H1 (cell line): ENCODE results near the gene PRDM5. TPM values are rescaled to one million over a fixed set of nuclear protein-coding genes. Genes with fewer than 3 reads are reported as not detected.

Experiments used
- CTCF ChIA-PET: fragments of 300-600 bp; sonication (Branson Sonifier 250); formaldehyde crosslinking; loops from one replicate; lab custom pipeline; 2021; ENCODE audit not compliant: partially characterized antibody; lab: Charles Lee
- POLR2A ChIA-PET: fragments of 300-600 bp; sonication (Branson Sonifier 250); formaldehyde crosslinking; loops from one replicate; lab custom pipeline; 2021; ENCODE audit warnings: inconsistent platforms; ENCODE audit not compliant: partially characterized antibody; lab: Charles Lee
- DNase-seq, 2 experiments: peaks; one replicate each; pipeline versions ENCODE4 v3.0.0 to v3.0.0-alpha.2; 2010 to 2022; ENCODE audit warnings: low spot score in 2 of 2, low read depth in 1 of 2, mixed read lengths in 1 of 2
- FAIRE-seq: peaks from 2 replicates; lab custom pipeline; 2011; peaks lifted over from hg19 to GRCh38; lab: Jason Lieb, UNC
- H2AFZ ChIP-seq: 2 replicates; pipeline ENCODE4 v1.8.1; 2012; ENCODE audit warnings: low read length, inconsistent platforms
- H2AK5ac ChIP-seq: 2 replicates; pipeline ENCODE4 v1.6.1; 2013; ENCODE audit warnings: low read depth, low read length
- H2BK120ac ChIP-seq: replicated peaks from 2 replicates; pipeline ENCODE3; 2013; ENCODE audit warnings: low read depth, low read length, inconsistent platforms
- H2BK12ac ChIP-seq: 2 replicates; pipeline ENCODE4 v1.6.1; 2013; ENCODE audit warnings: low read depth, low read length
- H2BK15ac ChIP-seq: 2 replicates; pipeline ENCODE4 v1.6.1; 2013; ENCODE audit warnings: low read length
- H2BK20ac ChIP-seq: 2 replicates; pipeline ENCODE4 v1.6.1; 2013; ENCODE audit warnings: low read length
- H2BK5ac ChIP-seq: 2 replicates; pipeline ENCODE4 v1.6.1; 2013; ENCODE audit warnings: low read depth, low read length
- H3K14ac ChIP-seq: 2 replicates; pipeline ENCODE4 v1.6.1; 2013; ENCODE audit warnings: inconsistent platforms; ENCODE audit not compliant: insufficient read length
- H3K18ac ChIP-seq: 2 replicates; pipeline ENCODE4 v1.6.1; 2013; ENCODE audit warnings: low read length; ENCODE audit errors: extremely low read depth
- H3K23ac ChIP-seq: 2 replicates; pipeline ENCODE4 v1.6.1; 2013; ENCODE audit warnings: inconsistent platforms; ENCODE audit not compliant: insufficient read length
- H3K23me2 ChIP-seq: 2 replicates; pipeline ENCODE4 v1.6.1; 2013; ENCODE audit warnings: low read depth, low read length
- H3K27ac ChIP-seq: 2 replicates; pipeline ENCODE4 v1.6.1; 2011; ENCODE audit warnings: low read depth, low read length, inconsistent platforms
- H3K27me3 ChIP-seq, 4 experiments: replicated peaks in 1 of 4; 1 replicate in 1 of 4; 2 replicates in 3 of 4; pipeline versions ENCODE4 v1.6.1 to v1.8.1; 2011 to 2013; ENCODE audit warnings: low read length in 3 of 4, mild to moderate bottlenecking in 3 of 4, inconsistent platforms in 2 of 4, mixed read lengths in 2 of 4, moderate library complexity in 1 of 4; ENCODE audit not compliant: control insufficient read depth in 3 of 4, insufficient read depth in 3 of 4; ENCODE audit errors: extremely low read depth in 1 of 4
- H3K36me3 ChIP-seq, 4 experiments: 2 replicates each; pipeline versions ENCODE4 v1.6.1 to v1.8.1; 2011 to 2013; ENCODE audit warnings: mild to moderate bottlenecking in 4 of 4, low read length in 3 of 4, moderate library complexity in 2 of 4, control low read depth in 1 of 4, inconsistent platforms in 1 of 4; ENCODE audit not compliant: insufficient read depth in 4 of 4, control insufficient read depth in 2 of 4
- H3K4ac ChIP-seq: replicated peaks from 2 replicates; pipeline ENCODE3; 2013; ENCODE audit warnings: low read length, low read depth, mixed read lengths, inconsistent platforms; ENCODE audit not compliant: insufficient read length
- H3K4me1 ChIP-seq, 4 experiments: replicated peaks in 1 of 4; 1 replicate in 1 of 4; 2 replicates in 3 of 4; pipeline versions ENCODE4 v1.6.1 to v1.8.1; 2011 to 2013; ENCODE audit warnings: low read length in 3 of 4, inconsistent platforms in 2 of 4, mixed read lengths in 1 of 4; ENCODE audit not compliant: insufficient read depth in 4 of 4, control insufficient read depth in 3 of 4
- H3K4me2 ChIP-seq, 2 experiments: 2 replicates each; pipeline versions ENCODE4 v1.6.1 to v1.8.1; 2011 to 2013; ENCODE audit warnings: low read depth in 2 of 2, low read length in 2 of 2, control low read depth in 1 of 2, inconsistent platforms in 1 of 2, mild to moderate bottlenecking in 1 of 2; ENCODE audit not compliant: insufficient read depth in 1 of 2
- H3K4me3 ChIP-seq, 4 experiments: fragments of 200-600, 300-600 bp in 1 of 4; sonication (generic), shearing (Covaris generic), sonication (Bioruptor Twin) in 1 of 4; 2 replicates each; pipeline versions ENCODE4 v1.5.1 to v1.8.1; 2011 to 2016; ENCODE audit warnings: low read length in 4 of 4, low read depth in 3 of 4, control low read depth in 2 of 4, inconsistent platforms in 2 of 4, mild to moderate bottlenecking in 2 of 4, mixed read lengths in 1 of 4, moderate library complexity in 1 of 4; ENCODE audit not compliant: insufficient read depth in 2 of 4; ENCODE audit errors: extremely low read depth in 1 of 4
- H3K56ac ChIP-seq: replicated peaks from 2 replicates; pipeline ENCODE3; 2013; ENCODE audit warnings: low read depth, mild to moderate bottlenecking, mixed read lengths, low read length, inconsistent platforms; ENCODE audit not compliant: insufficient read length
- H3K79me1 ChIP-seq: 2 replicates; pipeline ENCODE4 v1.6.1; 2013; ENCODE audit warnings: low read depth, low read length, control low read depth
- H3K79me2 ChIP-seq, 2 experiments: 2 replicates each; pipeline versions ENCODE4 v1.6.1 to v1.8.1; 2012 to 2013; ENCODE audit warnings: low read length in 2 of 2, mild to moderate bottlenecking in 2 of 2, inconsistent platforms in 1 of 2; ENCODE audit not compliant: insufficient read depth in 2 of 2, control insufficient read depth in 1 of 2
- H3K9ac ChIP-seq, 4 experiments: replicated peaks in 1 of 4; 1 replicate in 1 of 4; 2 replicates in 3 of 4; pipeline versions ENCODE4 v1.6.1 to v1.8.1; 2011 to 2013; ENCODE audit warnings: low read depth in 3 of 4, low read length in 3 of 4, control low read depth in 2 of 4, mild to moderate bottlenecking in 2 of 4, moderate library complexity in 2 of 4, inconsistent platforms in 1 of 4; ENCODE audit errors: extremely low read depth in 1 of 4
- H3K9me3 ChIP-seq, 2 experiments: 2 replicates each; pipeline versions ENCODE4 v1.6.1 to v1.8.1; 2012 to 2013; ENCODE audit warnings: mild to moderate bottlenecking in 2 of 2, moderate library complexity in 2 of 2, control low read depth in 1 of 2, inconsistent platforms in 1 of 2, low read depth in 1 of 2, low read length in 1 of 2, mixed read lengths in 1 of 2; ENCODE audit not compliant: insufficient read depth in 2 of 2
- H4K20me1 ChIP-seq, 2 experiments: replicated peaks in 1 of 2; 2 replicates each; pipeline versions ENCODE3 to v1.8.1; 2011 to 2013; ENCODE audit warnings: inconsistent platforms in 2 of 2, low read length in 2 of 2, mild to moderate bottlenecking in 1 of 2; ENCODE audit not compliant: insufficient read depth in 2 of 2, control insufficient read depth in 1 of 2
- H4K5ac ChIP-seq: 2 replicates; pipeline ENCODE4 v1.6.1; 2013; ENCODE audit warnings: low read length, low read depth, mixed read lengths, inconsistent platforms; ENCODE audit not compliant: insufficient read length
- H4K8ac ChIP-seq: 2 replicates; pipeline ENCODE4 v1.8.0; 2013; ENCODE audit warnings: mild to moderate bottlenecking, moderate library complexity, low read length, inconsistent platforms; ENCODE audit not compliant: insufficient read depth; ENCODE audit errors: extremely low read depth
- H4K91ac ChIP-seq: replicated peaks from 2 replicates; pipeline ENCODE3; 2013; ENCODE audit warnings: low read length, mixed read lengths, inconsistent platforms; ENCODE audit not compliant: insufficient read length
- CTBP2 ChIP-seq: IDR thresholded peaks from 2 replicates; pipeline ENCODE4 v1.7.0; 2011; ENCODE audit warnings: borderline replicate concordance, mild to moderate bottlenecking, moderate library complexity, mixed read lengths, low read length; ENCODE audit not compliant: insufficient read depth, insufficient read length
- WGBS, 2 experiments: shearing (Covaris generic) in 1 of 2; methylation state at CpG; one replicate each; pipeline versions ENCODE4 v1.1.6 to v1.1.7; 2013 to 2015; ENCODE audit warnings: low lambda C conversion rate in 2 of 2, mixed read lengths in 2 of 2, inconsistent platforms in 1 of 2, low coverage in 1 of 2, missing lambda C conversion rate in 1 of 2; ENCODE audit not compliant: insufficient replicate concordance in 2 of 2, insufficient coverage in 1 of 2, insufficient read length in 1 of 2; ENCODE audit errors: extremely low coverage in 1 of 2, missing lambda C conversion rate in 1 of 2; 5-methylcytosine and 5-hydroxymethylcytosine counted together
- polyA plus RNA-seq, 7 experiments: library from polyadenylated mRNA; depleted of rRNA in 3 of 7; stranded (reverse) in 5 of 7; unstranded in 2 of 7; fragments of >200 nt in 5 of 7; fragments of 200-250 nt in 2 of 7; gene quantifications; 1 replicate in 5 of 7; 2 replicates in 1 of 7; 4 replicates in 1 of 7; pipeline versions ENCODE4 v1.2.1 to v1.2.3, GENCODE V29; 2011 to 2013; ENCODE audit warnings: missing spikeins in 2 of 7, mixed read lengths in 2 of 7
- total RNA-seq: library from RNA; stranded (reverse); fragmentation: NEBNext Ultra II Directional; extraction: Animal tissue kit (Norgen Biotek cat#: 25700); gene quantifications from 2 replicates; pipeline ENCODE4 v1.2.1, GENCODE V29; 2021
- TF ChIP-seq, protein P1 (sequence below): IDR thresholded peaks from 2 replicates; pipeline ENCODE4 v1.6.1; 2012; ENCODE audit warnings: inconsistent platforms
- TF ChIP-seq, protein P2 (sequence below): IDR thresholded peaks from 2 replicates; pipeline ENCODE4 v1.6.1; 2012; ENCODE audit warnings: inconsistent platforms

PRDM5 gene
- total and polyA plus RNA-seq, 2 of the 8 experiments (the other 6 are each of a cell fraction or from before 2014, with no cell fraction given): 8.2 to 23.4 TPM

DNA sequence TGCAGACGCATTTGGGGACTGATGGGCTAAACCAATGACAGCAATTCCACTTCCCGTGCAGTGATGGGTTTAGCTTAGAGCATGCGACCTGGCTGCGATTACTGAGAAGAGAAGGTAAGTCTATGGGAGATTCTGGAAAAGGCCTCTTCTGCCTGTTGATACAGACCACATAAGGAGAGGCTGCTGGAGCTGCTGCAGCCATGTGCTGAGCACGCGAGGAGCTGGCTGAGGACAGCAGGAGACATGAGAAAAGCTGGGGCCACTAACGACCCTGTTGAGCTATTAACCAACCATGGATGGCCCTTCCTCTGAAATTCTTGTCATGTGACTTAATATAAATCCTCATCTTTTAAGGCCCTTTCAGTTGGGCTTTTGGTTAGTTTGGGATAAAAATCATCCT, 199.9 kb downstream of the PRDM5 start:
- POLR2A ChIA-PET: no interaction called here
- no peaks in the 10 kb centered on the region for H3K27me3 ChIP-seq
- WGBS, 2 experiments: 81% methylated on average over 7 of the region's 7 CpGs; no CpG with 5 or more reads in 1 of the 2 experiments
- no peak overlapping the region for H3K4me2 ChIP-seq
- H4K20me1 ChIP-seq: no peaks in the 10 kb centered on the region
- peaks cover 0 to 15% (median 7%) of the 10 kb centered on the region in 4 experiments; a peak in 3 of 7 replicates for H3K4me1 ChIP-seq
- peak overlapping the region; percentile 55; the same call in 1 of the 2 replicates for H2BK5ac ChIP-seq
- no peak overlapping the region for H4K91ac ChIP-seq
- no peak overlapping the region for H3K4me3 ChIP-seq
- no peak overlapping the region for H3K27ac ChIP-seq
- no peak overlapping the region for H3K23ac ChIP-seq
- H4K5ac ChIP-seq: no peak overlapping the region
- no peak overlapping the region for H2BK120ac ChIP-seq
- H3K23me2 ChIP-seq: no peaks in the 10 kb centered on the region
- H3K18ac ChIP-seq: peak overlapping the region; percentile 67; the same call in 1 of the 2 replicates
- TF ChIP-seq, protein P1, sequence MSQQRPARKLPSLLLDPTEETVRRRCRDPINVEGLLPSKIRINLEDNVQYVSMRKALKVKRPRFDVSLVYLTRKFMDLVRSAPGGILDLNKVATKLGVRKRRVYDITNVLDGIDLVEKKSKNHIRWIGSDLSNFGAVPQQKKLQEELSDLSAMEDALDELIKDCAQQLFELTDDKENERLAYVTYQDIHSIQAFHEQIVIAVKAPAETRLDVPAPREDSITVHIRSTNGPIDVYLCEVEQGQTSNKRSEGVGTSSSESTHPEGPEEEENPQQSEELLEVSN: peak; percentile 63; the same call in 1 of the 2 replicates
- no peak for TF ChIP-seq CTBP2
- TF ChIP-seq, protein P2, sequence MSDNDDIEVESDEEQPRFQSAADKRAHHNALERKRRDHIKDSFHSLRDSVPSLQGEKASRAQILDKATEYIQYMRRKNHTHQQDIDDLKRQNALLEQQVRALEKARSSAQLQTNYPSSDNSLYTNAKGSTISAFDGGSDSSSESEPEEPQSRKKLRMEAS: peak; percentile 86
- FAIRE-seq: no peak
- DNase-seq: no peak
- H3K36me3 ChIP-seq: no peaks in the 10 kb centered on the region
- CTCF ChIA-PET: no interaction called here
- H3K79me2 ChIP-seq: no peaks in the 10 kb centered on the region
- H3K9me3 ChIP-seq: no peaks in the 10 kb centered on the region
- peak overlapping the region; percentile 49; the same call in 1 of the 2 replicates for H2BK20ac ChIP-seq
- H4K8ac ChIP-seq: no peak overlapping the region
- peak overlapping the region; percentile 5 for H3K4ac ChIP-seq
- no peak overlapping the region for H2AFZ ChIP-seq
- H3K9ac ChIP-seq: no peak overlapping the region
- H3K79me1 ChIP-seq: no peaks in the 10 kb centered on the region
- H2BK15ac ChIP-seq: no peak overlapping the region
- peak overlapping the region; percentile 48; the same call in 1 of the 2 replicates for H2AK5ac ChIP-seq
- H3K56ac ChIP-seq: no peak overlapping the region
- H3K14ac ChIP-seq: no peak overlapping the region
- peak overlapping the region; percentile 95 for H2BK12ac ChIP-seq
